ENCODE results near the gene ADARB2. TPM values are rescaled to one million over a fixed set of nuclear protein-coding genes. Genes with fewer than 3 reads are reported as not detected.

The ADARB2 gene
- total and polyA plus RNA-seq, 3 donors from 2014 or later: 8.5 to 13.0 (median 10.4) TPM

DNA sequence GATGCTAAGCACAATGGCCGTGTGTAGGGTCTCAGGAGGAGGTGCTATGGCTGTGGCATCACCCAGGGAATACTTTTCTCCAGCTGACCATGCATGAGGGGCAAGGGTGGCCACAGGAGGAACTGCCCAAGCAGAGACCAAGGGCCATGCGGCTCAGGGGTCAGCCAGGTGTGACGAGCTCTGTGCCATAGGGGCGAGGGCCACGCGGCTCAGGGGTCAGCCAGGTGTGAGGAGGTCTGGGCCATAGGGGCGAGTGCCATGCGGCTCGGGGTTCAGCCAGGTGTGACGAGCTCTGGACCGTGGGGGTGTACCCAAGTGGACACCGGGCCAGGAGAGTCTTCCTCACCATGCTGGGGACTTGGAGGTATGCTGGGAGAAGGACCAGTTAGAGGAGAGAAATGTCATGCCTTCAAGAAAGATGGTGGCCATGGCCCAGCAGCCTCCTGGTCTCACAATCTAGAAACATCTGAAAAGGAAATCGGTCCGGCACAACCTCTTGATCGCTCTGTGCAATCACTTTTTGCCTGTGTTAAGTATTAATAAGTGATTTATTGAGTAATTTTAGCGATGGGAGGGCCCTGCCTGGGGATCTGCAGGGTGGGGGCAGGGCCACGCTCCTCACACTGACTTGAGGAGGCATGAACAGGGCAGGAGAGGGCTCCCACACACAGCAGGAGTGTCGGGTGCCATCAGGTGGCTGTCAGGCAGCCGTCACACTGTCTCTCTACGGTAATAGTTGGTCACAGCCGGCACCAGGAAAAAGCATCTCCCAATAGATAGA lies 265.0 kb downstream of the ADARB2 start:
- Histone ChIP-seq H3K27ac (no peak overlapping the region), H3K36me3 (ENCODE audit: low read depth, missing control alignments) (no peaks in the 10 kb centered on the region), H3K9me3 (no peaks in the 10 kb centered on the region), H3K4me1 (no peaks in the 10 kb centered on the region), H3K4me3 (no peak overlapping the region), H3K27me3 (no peaks in the 10 kb centered on the region)
- WGBS, 2 donors: 88 to 93% methylated on average over 20 to 21 of the region's 21 CpGs
- intact Hi-C loops (cut with DNase I; ENCODE audit: low total_unique reads): no loop called here
- TF ChIP-seq CTCF (IDR thresholded peaks at IDR 0.05) (no peak), POLR2A (IDR thresholded peaks at IDR 0.05) (no peak)
- no peak for DNase-seq

GRCh38 chr10:1468811-1469210 lies 268.5 kb downstream of the ADARB2 start:
- Histone ChIP-seq H3K4me3 (no peak overlapping the region), H3K27me3 (no peaks in the 10 kb centered on the region), H3K27ac (no peak overlapping the region), H3K9me3 (no peaks in the 10 kb centered on the region), H3K36me3 (ENCODE audit: low read depth, missing control alignments) (no peaks in the 10 kb centered on the region), H3K4me1 (no peaks in the 10 kb centered on the region)
- TF ChIP-seq CTCF (IDR thresholded peaks at IDR 0.05): no peak
- no peak for TF ChIP-seq POLR2A (IDR thresholded peaks at IDR 0.05)
- 78 to 88% methylated on average over 10 of the region's 10 CpGs for WGBS, 2 donors
- intact Hi-C loops (cut with DNase I; ENCODE audit: low total_unique reads): no loop called here
- DNase-seq: no peak

GRCh38 chr10:1467334-1468076 lies 269.8 kb downstream of the ADARB2 start:
- Histone ChIP-seq H3K9me3 (no peaks in the 10 kb centered on the region), H3K36me3 (ENCODE audit: low read depth, missing control alignments) (no peaks in the 10 kb centered on the region), H3K4me3 (no peak overlapping the region), H3K27ac (no peak overlapping the region), H3K4me1 (no peaks in the 10 kb centered on the region), H3K27me3 (no peaks in the 10 kb centered on the region)
- 70 to 77% methylated on average over 23 of the region's 23 CpGs for WGBS, 2 donors
- intact Hi-C loops (cut with DNase I; ENCODE audit: low total_unique reads): no loop called here
- TF ChIP-seq CTCF (IDR thresholded peaks at IDR 0.05) (no peak), POLR2A (IDR thresholded peaks at IDR 0.05) (no peak)
- DNase-seq: no peak

GRCh38 chr10:1465993-1466764 lies 271.1 kb downstream of the ADARB2 start:
- no peaks in the 10 kb centered on the region for H3K9me3 ChIP-seq
- DNase-seq: no peak
- H3K4me3 ChIP-seq: no peak overlapping the region
- intact Hi-C loops (cut with DNase I; ENCODE audit: low total_unique reads): no loop called here
- no peaks in the 10 kb centered on the region for H3K27me3 ChIP-seq
- WGBS, 2 donors: 59 to 67% methylated on average over 15 to 19 of the region's 19 CpGs
- H3K27ac ChIP-seq: no peak overlapping the region
- no peaks in the 10 kb centered on the region for H3K4me1 ChIP-seq
- TF ChIP-seq CTCF (IDR thresholded peaks at IDR 0.05) (no peak), POLR2A (IDR thresholded peaks at IDR 0.05) (no peak)
- H3K36me3 ChIP-seq (ENCODE audit: low read depth, missing control alignments): no peaks in the 10 kb centered on the region

Data from testis (tissue), 3 donors.